Neural progenitor cell (in vitro differentiated cells): ENCODE measurements around the gene GNB1. TPM values are rescaled to one million over a fixed set of nuclear protein-coding genes. Genes with fewer than 3 reads are reported as not detected.

Experiments used
- DNase-seq: peaks from one replicate; pipeline ENCODE4 v3.0.0-alpha.2; 2016; ENCODE audit warnings: low spot score
- H2AFZ ChIP-seq: fragments of 200-600 bp; sonication (generic); replicated peaks from 2 replicates; pipeline ENCODE4 v1.6.1; 2016; ENCODE audit warnings: antibody characterized with exemption
- H3F3A ChIP-seq: fragments of 200-600 bp; sonication (generic); 2 replicates; pipeline ENCODE4 v1.6.1; 2016; ENCODE audit warnings: antibody characterized with exemption, low read depth
- H3K27ac ChIP-seq: fragments of 200-600 bp; sonication (generic); 2 replicates; pipeline ENCODE4 v1.5.1; 2016; ENCODE audit warnings: mild to moderate bottlenecking
- H3K27me3 ChIP-seq: fragments of 200-600 bp; sonication (generic); 2 replicates; pipeline ENCODE4 v1.6.1; 2016; ENCODE audit warnings: mild to moderate bottlenecking, moderate library complexity
- H3K36me3 ChIP-seq: fragments of 200-600 bp; sonication (generic); 2 replicates; pipeline ENCODE4 v1.5.1; 2016
- H3K4me1 ChIP-seq: fragments of 200-600 bp; sonication (generic); 2 replicates; pipeline ENCODE4 v1.6.1; 2016; ENCODE audit warnings: mixed run types
- H3K4me2 ChIP-seq: fragments of 200-600 bp; sonication (generic); 2 replicates; pipeline ENCODE4 v1.6.1; 2016
- H3K4me3 ChIP-seq: fragments of 200-600 bp; sonication (generic); 2 replicates; pipeline ENCODE4 v1.5.1; 2016
- H3K79me2 ChIP-seq: fragments of 200-600 bp; sonication (generic); 2 replicates; pipeline ENCODE4 v1.6.1; 2016; ENCODE audit warnings: low read depth
- H3K9ac ChIP-seq: fragments of 200-600 bp; sonication (generic); 2 replicates; pipeline ENCODE4 v1.6.1; 2016
- H3K9me3 ChIP-seq: fragments of 200-600 bp; sonication (generic); 2 replicates; pipeline ENCODE4 v1.5.1; 2016; ENCODE audit warnings: low read depth
- H4K20me1 ChIP-seq: fragments of 200-600 bp; sonication (generic); 2 replicates; pipeline ENCODE4 v1.6.1; 2016; ENCODE audit warnings: low read depth
- H3K27ac Mint-ChIP-seq: 3 replicates; pipeline ENCODE4 v1.8.0; 2021; ENCODE audit warnings: mixed read lengths
- H3K27me3 Mint-ChIP-seq: 2 replicates; pipeline ENCODE4 v1.8.0; 2022; ENCODE audit warnings: low read depth, mild to moderate bottlenecking, inconsistent platforms, moderate library complexity, mixed read lengths; ENCODE audit not compliant: insufficient read depth
- H3K36me3 Mint-ChIP-seq: 3 replicates; pipeline ENCODE4 v1.8.0; 2021; ENCODE audit warnings: mixed read lengths
- H3K4me1 Mint-ChIP-seq: 3 replicates; pipeline ENCODE4 v1.8.0; 2021; ENCODE audit warnings: mixed read lengths
- H3K4me3 Mint-ChIP-seq: 3 replicates; pipeline ENCODE4 v1.8.0; 2021; ENCODE audit warnings: mild to moderate bottlenecking, moderate library complexity, mixed read lengths
- H3K9me3 Mint-ChIP-seq: 3 replicates; pipeline ENCODE4 v1.8.0; 2020; ENCODE audit warnings: mixed read lengths
- EZH2 ChIP-seq: fragments of 200-600 bp; sonication (generic); IDR thresholded peaks from 2 replicates; pipeline ENCODE4 v1.6.1; 2017; ENCODE audit warnings: antibody characterized with exemption, mild to moderate bottlenecking, moderate library complexity
- EZH2phosphoT487 ChIP-seq: fragments of 200-600 bp; sonication (generic); IDR thresholded peaks from 2 replicates; pipeline ENCODE4 v1.6.1; 2017; ENCODE audit warnings: antibody characterized with exemption
- total RNA-seq: library from RNA; depleted of rRNA; stranded (reverse); fragments of >200 nt; gene quantifications from 2 replicates; pipeline ENCODE4 v1.2.3, GENCODE V29; 2015; ENCODE audit warnings: low replicate concordance
- TF ChIP-seq, protein P1 (sequence below): fragments of 200-600 bp; sonication (generic); IDR thresholded peaks from 2 replicates; pipeline ENCODE4 v1.5.1; 2017; ENCODE audit warnings: antibody characterized with exemption, mild to moderate bottlenecking

GNB1 gene
- total RNA-seq, 1 donor from 2014 or later: 175 TPM

DNA sequence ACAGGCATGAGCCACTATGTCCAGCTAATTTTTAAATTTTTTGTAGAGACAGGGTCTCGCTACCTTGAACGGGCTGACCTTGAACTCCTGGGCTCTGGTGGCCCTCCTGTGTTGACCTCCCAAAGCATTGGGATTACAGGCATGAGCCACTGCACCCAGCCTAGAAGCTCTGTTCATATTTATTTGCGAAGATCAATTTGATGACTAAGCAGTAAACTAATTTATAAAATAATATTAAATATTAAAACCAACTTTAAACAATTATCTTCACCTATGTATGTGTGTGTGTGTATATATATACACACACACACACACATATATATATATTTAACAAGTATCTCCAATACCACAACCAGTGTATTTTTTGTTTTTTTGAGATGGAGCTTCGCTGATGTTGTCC is 117.0 kb downstream of the GNB1 start:
- Mint-ChIP-seq H3K36me3 (peaks cover 25% of the 10 kb centered on the region), H3K27me3 (peaks cover 2% of the 10 kb centered on the region), H3K4me1 (peaks cover 21% of the 10 kb centered on the region), H3K4me3 (no peak overlapping the region), H3K9me3 (peaks cover 23% of the 10 kb centered on the region), H3K27ac (no peak overlapping the region)
- no peaks in the 10 kb centered on the region for H3K9me3 ChIP-seq
- H3K4me1 ChIP-seq: peaks cover 24% of the 10 kb centered on the region
- H3K9ac ChIP-seq: no peak overlapping the region
- H4K20me1 ChIP-seq: peaks cover 32% of the 10 kb centered on the region
- H3F3A ChIP-seq: peaks cover 24% of the 10 kb centered on the region
- H2AFZ ChIP-seq: no peak overlapping the region
- H3K4me3 ChIP-seq: no peak overlapping the region
- H3K27ac ChIP-seq: no peak overlapping the region
- no peak overlapping the region for H3K4me2 ChIP-seq
- TF ChIP-seq, protein P1, sequence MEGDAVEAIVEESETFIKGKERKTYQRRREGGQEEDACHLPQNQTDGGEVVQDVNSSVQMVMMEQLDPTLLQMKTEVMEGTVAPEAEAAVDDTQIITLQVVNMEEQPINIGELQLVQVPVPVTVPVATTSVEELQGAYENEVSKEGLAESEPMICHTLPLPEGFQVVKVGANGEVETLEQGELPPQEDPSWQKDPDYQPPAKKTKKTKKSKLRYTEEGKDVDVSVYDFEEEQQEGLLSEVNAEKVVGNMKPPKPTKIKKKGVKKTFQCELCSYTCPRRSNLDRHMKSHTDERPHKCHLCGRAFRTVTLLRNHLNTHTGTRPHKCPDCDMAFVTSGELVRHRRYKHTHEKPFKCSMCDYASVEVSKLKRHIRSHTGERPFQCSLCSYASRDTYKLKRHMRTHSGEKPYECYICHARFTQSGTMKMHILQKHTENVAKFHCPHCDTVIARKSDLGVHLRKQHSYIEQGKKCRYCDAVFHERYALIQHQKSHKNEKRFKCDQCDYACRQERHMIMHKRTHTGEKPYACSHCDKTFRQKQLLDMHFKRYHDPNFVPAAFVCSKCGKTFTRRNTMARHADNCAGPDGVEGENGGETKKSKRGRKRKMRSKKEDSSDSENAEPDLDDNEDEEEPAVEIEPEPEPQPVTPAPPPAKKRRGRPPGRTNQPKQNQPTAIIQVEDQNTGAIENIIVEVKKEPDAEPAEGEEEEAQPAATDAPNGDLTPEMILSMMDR: no peak
- TF ChIP-seq EZH2phosphoT487: no peak
- TF ChIP-seq EZH2: no peak
- peaks cover 91% of the 10 kb centered on the region for H3K79me2 ChIP-seq
- H3K36me3 ChIP-seq: no peaks in the 10 kb centered on the region
- peaks cover 3% of the 10 kb centered on the region for H3K27me3 ChIP-seq
- DNase-seq: no peak

DNA sequence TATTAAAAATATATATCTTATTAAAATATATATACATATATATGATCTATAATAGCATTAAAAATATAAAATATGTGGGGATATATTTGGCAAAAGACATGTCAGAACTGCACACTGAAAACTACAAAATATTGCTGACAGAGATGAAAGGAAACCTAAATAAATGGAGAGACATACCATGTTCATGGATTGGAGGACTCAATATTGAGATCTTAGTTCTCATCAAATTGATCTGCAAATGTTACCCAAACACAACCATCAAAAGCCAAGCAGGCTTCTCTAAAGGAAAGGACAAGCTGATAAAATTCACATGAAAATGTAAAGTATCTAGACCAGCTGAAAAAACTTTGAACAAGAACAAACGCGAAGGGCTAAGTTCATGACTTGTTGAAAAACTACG is 119.8 kb downstream of the GNB1 start:
- H3K4me1 ChIP-seq: peaks cover 13% of the 10 kb centered on the region
- no peak overlapping the region for H3K4me3 ChIP-seq
- TF ChIP-seq EZH2phosphoT487: no peak
- H4K20me1 ChIP-seq: peaks cover 18% of the 10 kb centered on the region
- H2AFZ ChIP-seq: no peak overlapping the region
- Mint-ChIP-seq H3K27ac (no peak overlapping the region), H3K9me3 (peaks cover 29% of the 10 kb centered on the region), H3K4me3 (no peak overlapping the region), H3K4me1 (peaks cover 12% of the 10 kb centered on the region), H3K36me3 (peaks cover 40% of the 10 kb centered on the region), H3K27me3 (peaks cover 2% of the 10 kb centered on the region)
- peaks cover 10% of the 10 kb centered on the region for H3F3A ChIP-seq
- H3K36me3 ChIP-seq: no peaks in the 10 kb centered on the region
- no peak for DNase-seq
- H3K9ac ChIP-seq: no peak overlapping the region
- no peak overlapping the region for H3K4me2 ChIP-seq
- H3K79me2 ChIP-seq: peaks cover 98% of the 10 kb centered on the region
- H3K27ac ChIP-seq: no peak overlapping the region
- H3K9me3 ChIP-seq: no peaks in the 10 kb centered on the region
- no peaks in the 10 kb centered on the region for H3K27me3 ChIP-seq

DNA sequence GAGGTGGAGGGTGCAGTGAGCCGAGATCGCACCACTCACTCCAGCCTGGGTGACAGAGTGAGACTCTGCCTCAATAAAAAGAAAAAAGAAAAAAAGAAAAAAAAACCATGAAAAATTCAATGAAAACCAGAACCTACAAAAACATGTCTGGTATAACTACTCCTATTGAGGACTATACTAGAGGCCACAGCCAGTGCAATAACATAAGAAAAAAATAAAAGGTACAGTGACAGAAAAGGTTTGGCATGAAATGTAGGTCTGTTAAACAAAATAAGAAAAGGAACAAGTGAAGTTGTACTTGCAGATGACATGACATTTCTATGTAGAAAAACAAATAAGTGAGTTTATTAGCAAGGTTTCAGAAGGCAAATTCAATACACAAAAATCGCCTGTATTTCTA is 120.8 kb downstream of the GNB1 start:
- H3K4me1 ChIP-seq: peaks cover 3% of the 10 kb centered on the region
- H3K27me3 ChIP-seq: no peaks in the 10 kb centered on the region
- H2AFZ ChIP-seq: no peak overlapping the region
- peaks cover 97% of the 10 kb centered on the region for H3K79me2 ChIP-seq
- TF ChIP-seq EZH2phosphoT487 (no peak), EZH2 (no peak)
- TF ChIP-seq, protein P1: no peak
- no peak for DNase-seq
- Mint-ChIP-seq H3K27me3 (peaks cover 2% of the 10 kb centered on the region), H3K4me3 (no peak overlapping the region), H3K4me1 (peaks cover 2% of the 10 kb centered on the region), H3K36me3 (peaks cover 39% of the 10 kb centered on the region), H3K27ac (no peak overlapping the region), H3K9me3 (peaks cover 29% of the 10 kb centered on the region)
- no peak overlapping the region for H3K9ac ChIP-seq
- no peak overlapping the region for H3K4me3 ChIP-seq
- no peak overlapping the region for H3K4me2 ChIP-seq
- H4K20me1 ChIP-seq: peaks cover 11% of the 10 kb centered on the region
- H3F3A ChIP-seq: peaks cover under 1% of the 10 kb centered on the region
- no peak overlapping the region for H3K27ac ChIP-seq
- H3K36me3 ChIP-seq: no peaks in the 10 kb centered on the region
- no peaks in the 10 kb centered on the region for H3K9me3 ChIP-seq

DNA sequence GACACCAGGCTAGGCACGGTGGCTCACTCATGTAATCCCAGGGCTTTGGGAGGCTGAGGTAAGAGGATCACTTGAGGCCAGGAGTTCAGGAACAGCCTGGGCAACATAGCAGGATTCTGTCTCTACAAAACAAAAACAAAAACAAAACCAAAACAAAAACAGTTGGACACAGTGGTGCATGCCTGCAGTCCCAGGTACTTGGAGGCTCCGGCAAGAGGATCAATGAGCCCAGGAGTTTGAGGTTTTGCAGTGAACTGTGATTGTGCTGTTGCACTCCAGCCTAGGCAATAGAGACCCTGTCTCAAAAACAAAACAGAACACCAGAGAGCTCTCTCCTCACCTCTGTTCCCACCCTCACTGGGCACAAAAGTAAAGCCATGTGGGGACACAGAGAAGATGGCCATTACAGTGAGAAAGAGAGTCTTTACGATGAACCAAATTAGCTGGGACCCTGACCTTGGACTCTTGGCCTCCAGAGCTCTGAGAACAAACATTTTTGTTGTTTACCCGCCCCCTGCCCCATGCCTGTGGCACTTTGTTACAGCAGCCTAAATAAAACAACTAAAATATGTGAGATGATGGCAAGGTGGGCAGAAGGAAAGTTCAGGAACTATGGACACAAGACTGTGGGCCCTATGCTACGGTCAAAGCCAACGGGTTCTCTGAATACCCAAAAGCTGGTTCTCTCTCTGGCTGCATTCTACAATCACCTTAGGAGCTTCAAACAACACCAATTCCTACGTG is 122.5 kb downstream of the GNB1 start:
- Histone ChIP-seq H3K4me2 (no peak overlapping the region), H3K27me3 (no peaks in the 10 kb centered on the region), H3K9me3 (no peaks in the 10 kb centered on the region), H3K4me1 (no peaks in the 10 kb centered on the region), H3F3A (no peaks in the 10 kb centered on the region), H3K9ac (no peak overlapping the region), H3K27ac (no peak overlapping the region), H3K4me3 (no peak overlapping the region), H3K36me3 (no peaks in the 10 kb centered on the region), H2AFZ (no peak overlapping the region), H3K79me2 (peaks cover 87% of the 10 kb centered on the region), H4K20me1 (peaks cover 3% of the 10 kb centered on the region)
- Mint-ChIP-seq H3K4me3 (no peak overlapping the region), H3K4me1 (no peaks in the 10 kb centered on the region), H3K27me3 (peaks cover 2% of the 10 kb centered on the region), H3K27ac (no peak overlapping the region), H3K9me3 (peaks cover 29% of the 10 kb centered on the region), H3K36me3 (peaks cover 42% of the 10 kb centered on the region)
- TF ChIP-seq EZH2phosphoT487 (no peak), EZH2 (no peak)
- TF ChIP-seq, protein P1: no peak
- DNase-seq: no peak
